HG03159 (cell line): Measurements from ENCODE around the gene ITPR2.

Experiments used
- ATAC-seq: cut with Tn5 transposase; IDR thresholded peaks from one replicate; pipeline ENCODE4 v1.9.1; 2021; ENCODE audit warnings: mild to moderate bottlenecking, moderate library complexity; ENCODE audit not compliant: unreplicated experiment

Gene ITPR2

GRCh38 chr12:26599096-26599695, 233.8 kb downstream of the ITPR2 start:
- no peak for ATAC-seq

- ATAC-seq = no peak
These were observed 237.2 kb downstream of the ITPR2 start for GRCh38 chr12:26595806-26596205.

- no peak for ATAC-seq
These were observed 252.4 kb downstream of the ITPR2 start for GRCh38 chr12:26580619-26581018.

- ATAC-seq = no peak
These were observed 256.7 kb downstream of the ITPR2 start for GRCh38 chr12:26576266-26576665.

GRCh38 chr12:26573225-26573909, 259.6 kb downstream of the ITPR2 start:
- ATAC-seq = no peak

GRCh38 chr12:26572137-26572536, 260.9 kb downstream of the ITPR2 start:
- no peak for ATAC-seq

- ATAC-seq = no peak
These were observed 261.4 kb downstream of the ITPR2 start for GRCh38 chr12:26571560-26571959.

GRCh38 chr12:26567126-26567525, 265.9 kb downstream of the ITPR2 start:
- ATAC-seq = no peak

GRCh38 chr12:26566675-26567074, 266.3 kb downstream of the ITPR2 start:
- ATAC-seq = no peak

- no peak for ATAC-seq
These were observed 266.8 kb downstream of the ITPR2 start for GRCh38 chr12:26566186-26566585.

- no peak for ATAC-seq
These were observed 268.6 kb downstream of the ITPR2 start for GRCh38 chr12:26564391-26564790.

- no peak for ATAC-seq
These were observed 269.4 kb downstream of the ITPR2 start for GRCh38 chr12:26563552-26563951.

GRCh38 chr12:26557326-26557725, 275.7 kb downstream of the ITPR2 start:
- no peak for ATAC-seq

GRCh38 chr12:26556916-26557315, 276.1 kb downstream of the ITPR2 start:
- no peak for ATAC-seq

GRCh38 chr12:26555139-26555538, 277.9 kb downstream of the ITPR2 start:
- no peak for ATAC-seq

GRCh38 chr12:26554332-26554731, 278.7 kb downstream of the ITPR2 start:
- no peak for ATAC-seq

GRCh38 chr12:26551385-26551784, 281.6 kb downstream of the ITPR2 start:
- ATAC-seq = no peak

GRCh38 chr12:26548227-26548626, 284.8 kb downstream of the ITPR2 start:
- ATAC-seq = no peak

- ATAC-seq = no peak
These were observed 286.3 kb downstream of the ITPR2 start for GRCh38 chr12:26546535-26547314.

GRCh38 chr12:26539131-26539530, 293.9 kb downstream of the ITPR2 start:
- ATAC-seq = no peak

GRCh38 chr12:26537651-26538050, 295.3 kb downstream of the ITPR2 start:
- no peak for ATAC-seq

GRCh38 chr12:26537126-26537525, 295.9 kb downstream of the ITPR2 start:
- ATAC-seq = no peak
